Psoas muscle (tissue), 8 donors: ENCODE measurements around the gene CTH. TPM values are rescaled to one million over a fixed set of nuclear protein-coding genes. Genes with fewer than 3 reads are reported as not detected.
"Not testable (repeated sequence)": the region's sequence is repeated elsewhere in the genome, so short reads cannot be mapped to it uniquely, and the experiment has no call there.

Experiments used
- ATAC-seq, 4 donors: fragments of 200-7000 bp; cut with Tn5 transposase; one replicate each; pipeline ENCODE4 v1.9.1; 2020; ENCODE audit warnings: moderate library complexity in 3 of 4, mild to moderate bottlenecking in 2 of 4
- DNase-seq, 2 donors: peaks; one replicate each; pipeline ENCODE4 v3.0.0-alpha.2; 2020
- H3K27ac ChIP-seq: fragments of 200-600 bp; one replicate; pipeline ENCODE4 v1.8.0; 2022
- H3K27me3 ChIP-seq, 3 donors: fragments of 200-600 bp in 1 of 3; one replicate each; pipeline versions ENCODE4 v1.6.1 to v1.8.0; 2013 to 2022; ENCODE audit warnings: low read length in 2 of 3, mild to moderate bottlenecking in 2 of 3, moderate library complexity in 1 of 3; ENCODE audit not compliant: insufficient read depth in 3 of 3
- H3K36me3 ChIP-seq, 2 donors: fragments of 200-600 bp in 1 of 2; one replicate each; pipeline versions ENCODE4 v1.6.1 to v1.8.0; 2013 to 2022; ENCODE audit warnings: low read depth in 1 of 2, mild to moderate bottlenecking in 1 of 2, moderate library complexity in 1 of 2; ENCODE audit not compliant: insufficient read depth in 1 of 2
- H3K4me1 ChIP-seq: fragments of 200-600 bp; one replicate; pipeline ENCODE4 v1.8.0; 2022
- H3K4me3 ChIP-seq: fragments of 200-600 bp; one replicate; pipeline ENCODE4 v1.8.0; 2022; ENCODE audit warnings: mild to moderate bottlenecking
- H3K9me3 ChIP-seq: fragments of 200-600 bp; one replicate; pipeline ENCODE4 v1.8.0; 2022
- CTCF ChIP-seq: fragments of 200-600 bp; IDR thresholded peaks from one replicate; pipeline ENCODE4 v1.8.0; 2022; ENCODE audit warnings: antibody characterized with exemption
- WGBS, 3 donors: extraction: QIAGEN DNeasy Blood & Tissue Kit; methylation state at CpG; one replicate each; pipeline versions ENCODE4 v1.1.6 to v1.1.7; 2013; 5-methylcytosine and 5-hydroxymethylcytosine counted together
- intact Hi-C, 2 donors: fragments of 100-400 bp; cut with DNase I; formaldehyde crosslinking; loops; one replicate each; pipeline versions ENCODE4 v1.11.0 to v1.14.2; 2022
- polyA plus RNA-seq, 3 donors: library from polyadenylated mRNA; stranded (reverse); fragments of 200-250 nt; gene quantifications; one replicate each; pipeline ENCODE4 v1.2.3, GENCODE V29; 2013
- total RNA-seq, 4 donors: library from RNA; stranded (reverse); fragmentation: NEBNext Ultra II Directional in 2 of 4; extraction: Animal tissue kit (Norgen Biotek cat#: 25700) in 2 of 4; gene quantifications; one replicate each; pipeline versions ENCODE4 v1.2.1 to v1.2.4, GENCODE V29; 2021 to 2023
- donor health status: healthy with polysubstance abuse.
- donor health status: DM: no; HTN: no; CAD: no; lungs with moderate emphysema.
- donor health status: Bipolar disorder and iron deficiency.
- donor health status: healthy.
- donor health status: DM: yes; HTN: yes; CAD: no.
- donor health status: DM: no; HTN: no; CAD: no.
- donor health status: DM: no; HTN: no; CAD: no.
- donor health status: DM: yes; HTN: yes; CAD: no.

The CTH gene
- total and polyA plus RNA-seq, 7 donors = 0.55 to 2.9 (median 1.5) TPM

GRCh38 chr1:70467531-70467930 is 56.5 kb downstream of the CTH start:
- DNase-seq (no peak), ATAC-seq (no peak)
- Histone ChIP-seq H3K27ac (no peak overlapping the region), H3K27me3 (no peaks in the 10 kb centered on the region), H3K36me3 (no peaks in the 10 kb centered on the region), H3K4me1 (no peaks in the 10 kb centered on the region), H3K4me3 (no peak overlapping the region), H3K9me3 (no peaks in the 10 kb centered on the region)
- intact Hi-C loops = no loop called here
- WGBS, 3 donors = 53 to 63% (median 62%) methylated on average over 6 of the region's 6 CpGs
- TF ChIP-seq CTCF = no peak

- H3K4me1 ChIP-seq = no peaks in the 10 kb centered on the region
- no peaks in the 10 kb centered on the region for H3K9me3 ChIP-seq
- intact Hi-C loops = no loop called here
- DNase-seq = no peak
- ATAC-seq = no peak
- no peaks in the 10 kb centered on the region for H3K27me3 ChIP-seq
- no peak for TF ChIP-seq CTCF
- no peak overlapping the region for H3K27ac ChIP-seq
- H3K36me3 ChIP-seq = no peaks in the 10 kb centered on the region
- WGBS, 3 donors = 91 to 96% (median 92%) methylated on average over 5 of the region's 5 CpGs
- H3K4me3 ChIP-seq = no peak overlapping the region
Observed at GRCh38 chr1:70468180-70468579, 57.1 kb downstream of the CTH start.

GRCh38 chr1:70469184-70469583 is 58.1 kb downstream of the CTH start:
- DNase-seq, H3K9me3 ChIP-seq, H3K4me1 ChIP-seq, H3K27me3 ChIP-seq, H3K4me3 ChIP-seq, ATAC-seq, intact Hi-C loops, H3K27ac ChIP-seq, H3K36me3 ChIP-seq: not testable (repeated sequence)
- WGBS, 3 donors = 70 to 81% (median 78%) methylated on average over 2 of the region's 2 CpGs

- Histone ChIP-seq H3K4me1 (no peaks in the 10 kb centered on the region), H3K27ac (no peak overlapping the region), H3K9me3 (no peaks in the 10 kb centered on the region), H3K36me3 (no peaks in the 10 kb centered on the region), H3K27me3 (no peaks in the 10 kb centered on the region), H3K4me3 (no peak overlapping the region)
- TF ChIP-seq CTCF = no peak
- WGBS, 3 donors = 70 to 83% (median 74%) methylated on average over 1 of the region's 1 CpG
- DNase-seq = no peak
- intact Hi-C loops = no loop called here
- no peak for ATAC-seq
Observed at GRCh38 chr1:70475023-70475422, 64.0 kb downstream of the CTH start.

GRCh38 chr1:70477090-70477489 is 66.0 kb downstream of the CTH start:
- 94 to 95% (median 95%) methylated on average over 12 of the region's 12 CpGs for WGBS, 3 donors
- no peaks in the 10 kb centered on the region for H3K27me3 ChIP-seq
- H3K27ac ChIP-seq = no peak overlapping the region
- TF ChIP-seq CTCF = no peak
- H3K36me3 ChIP-seq = no peaks in the 10 kb centered on the region
- intact Hi-C loops = no loop called here
- ATAC-seq (no peak), DNase-seq (no peak)
- no peaks in the 10 kb centered on the region for H3K9me3 ChIP-seq
- no peaks in the 10 kb centered on the region for H3K4me1 ChIP-seq
- H3K4me3 ChIP-seq = no peak overlapping the region

- DNase-seq, intact Hi-C loops, H3K4me3 ChIP-seq, H3K9me3 ChIP-seq, H3K27me3 ChIP-seq, H3K27ac ChIP-seq, ATAC-seq, H3K4me1 ChIP-seq, H3K36me3 ChIP-seq: not testable (repeated sequence)
- WGBS, 3 donors = 93 to 94% (median 93%) methylated on average over 4 of the region's 4 CpGs
Observed at GRCh38 chr1:70477905-70478304, 66.8 kb downstream of the CTH start.
